HG02973 (cell line): ENCODE data around the gene KLHL14.
"Not testable (repeated sequence)": the region's sequence is repeated elsewhere in the genome, so short reads cannot be mapped to it uniquely, and the experiment has no call there.

ENCODE experiments used
- ATAC-seq: cut with Tn5 transposase; IDR thresholded peaks from one replicate; pipeline ENCODE4 v1.9.1; 2021; ENCODE audit warnings: moderate library complexity; ENCODE audit not compliant: unreplicated experiment

KLHL14 gene, protein sequence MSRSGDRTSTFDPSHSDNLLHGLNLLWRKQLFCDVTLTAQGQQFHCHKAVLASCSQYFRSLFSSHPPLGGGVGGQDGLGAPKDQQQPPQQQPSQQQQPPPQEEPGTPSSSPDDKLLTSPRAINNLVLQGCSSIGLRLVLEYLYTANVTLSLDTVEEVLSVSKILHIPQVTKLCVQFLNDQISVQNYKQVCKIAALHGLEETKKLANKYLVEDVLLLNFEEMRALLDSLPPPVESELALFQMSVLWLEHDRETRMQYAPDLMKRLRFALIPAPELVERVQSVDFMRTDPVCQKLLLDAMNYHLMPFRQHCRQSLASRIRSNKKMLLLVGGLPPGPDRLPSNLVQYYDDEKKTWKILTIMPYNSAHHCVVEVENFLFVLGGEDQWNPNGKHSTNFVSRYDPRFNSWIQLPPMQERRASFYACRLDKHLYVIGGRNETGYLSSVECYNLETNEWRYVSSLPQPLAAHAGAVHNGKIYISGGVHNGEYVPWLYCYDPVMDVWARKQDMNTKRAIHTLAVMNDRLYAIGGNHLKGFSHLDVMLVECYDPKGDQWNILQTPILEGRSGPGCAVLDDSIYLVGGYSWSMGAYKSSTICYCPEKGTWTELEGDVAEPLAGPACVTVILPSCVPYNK

DNA sequence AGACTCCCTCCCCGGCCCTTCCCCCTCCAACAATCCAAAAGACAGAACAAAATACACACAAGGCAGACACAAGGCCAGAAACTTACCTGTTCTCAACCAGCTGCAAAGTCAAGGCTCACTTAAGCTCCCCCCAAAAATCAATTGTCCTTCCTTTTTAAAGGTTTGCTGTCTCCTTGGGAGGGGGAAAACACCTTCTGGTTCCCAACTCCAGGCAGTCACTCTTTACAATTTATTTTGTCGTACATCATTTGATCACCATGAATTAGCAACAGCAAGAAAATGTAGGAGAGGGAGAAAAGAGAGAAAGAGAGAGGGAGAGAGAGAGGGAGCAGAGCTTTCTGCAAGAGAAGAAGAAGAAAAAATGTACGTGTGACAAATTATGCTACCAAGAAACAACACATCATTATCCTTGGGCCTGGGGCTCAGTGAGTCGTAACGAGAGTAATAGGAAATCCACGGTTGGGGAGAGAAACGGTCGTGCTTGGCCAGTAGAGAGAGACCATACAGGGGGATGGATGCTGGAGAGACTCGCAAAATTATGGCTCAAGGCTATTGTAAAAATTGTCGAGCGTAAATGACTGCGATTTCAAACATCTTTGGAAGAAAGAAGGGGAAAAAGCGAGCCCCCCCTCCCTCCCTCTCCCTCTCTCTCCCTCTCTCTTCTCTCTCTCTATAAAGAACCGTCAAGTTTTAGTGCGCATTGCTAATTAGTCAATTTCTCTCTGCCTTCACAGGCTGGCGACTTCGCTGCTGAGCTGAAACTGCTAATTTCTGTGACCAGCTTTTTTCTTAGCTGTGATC, at the start of gene KLHL14:
KLHL14 (minus strand) TSS at position 443 of the 801 bp plus-strand sequence. CDS start 2,432 bp downstream, outside the sequence.
- ATAC-seq = no peak

DNA sequence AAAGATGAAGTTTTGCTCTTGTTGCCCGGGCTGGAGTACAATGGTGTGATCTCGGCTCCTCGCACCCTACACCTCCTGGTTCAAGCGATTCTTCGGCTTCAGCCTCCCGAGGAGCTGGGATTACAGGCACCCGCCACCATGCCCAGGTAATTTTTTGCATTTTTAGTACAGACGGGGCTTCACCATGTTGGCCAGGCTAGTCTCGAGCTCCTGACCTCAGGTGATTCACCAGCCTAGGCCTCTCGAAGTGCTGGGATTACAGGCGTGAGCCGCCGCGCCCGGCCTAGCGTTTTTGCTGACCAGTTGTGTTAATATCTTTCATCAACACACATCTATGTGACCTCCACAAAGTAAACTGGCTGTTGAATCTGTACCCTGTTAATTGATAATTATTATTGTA, 49.4 kb upstream of the KLHL14 start:
- no peak for ATAC-seq

DNA sequence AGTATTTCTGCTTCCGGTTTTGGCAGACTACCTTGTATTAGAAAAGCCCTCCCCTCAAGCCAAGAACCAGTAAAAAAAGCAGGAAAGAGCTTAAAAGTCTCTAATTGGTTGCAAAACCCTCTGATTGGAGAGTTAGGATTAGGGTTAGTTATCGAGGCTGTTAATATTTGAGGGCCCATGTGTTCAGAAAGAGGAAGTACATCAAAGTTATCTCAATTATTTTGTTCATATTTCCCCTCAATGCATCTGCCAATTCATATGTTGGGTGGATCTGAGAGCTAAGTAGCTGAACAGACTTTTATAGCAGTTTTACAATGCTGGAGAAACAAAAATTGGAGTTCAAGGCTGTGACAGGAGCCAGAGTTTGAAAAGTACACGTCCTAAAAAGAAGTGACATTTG, 43.1 kb upstream of the KLHL14 start:
- ATAC-seq = no peak

DNA sequence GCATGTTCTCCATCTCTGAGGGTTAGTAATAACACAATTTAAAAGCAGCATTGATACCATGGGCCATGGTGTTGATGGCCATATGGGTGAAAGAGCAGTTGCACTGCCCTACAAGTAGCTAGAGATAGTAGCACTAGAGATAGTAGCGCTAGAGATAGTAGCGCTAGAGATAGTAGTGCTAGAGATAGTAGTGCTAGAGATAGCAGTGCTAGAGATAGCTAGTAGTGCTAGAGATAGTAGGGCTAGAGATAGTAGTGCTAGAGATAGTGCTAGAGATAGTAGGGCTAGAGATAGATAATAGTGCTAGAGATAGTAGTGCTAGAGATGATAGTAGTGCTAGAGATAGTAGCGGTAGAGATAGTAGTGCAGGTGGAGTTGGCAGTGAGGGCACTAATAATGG, 39.5 kb upstream of the KLHL14 start:
- ATAC-seq = no peak

DNA sequence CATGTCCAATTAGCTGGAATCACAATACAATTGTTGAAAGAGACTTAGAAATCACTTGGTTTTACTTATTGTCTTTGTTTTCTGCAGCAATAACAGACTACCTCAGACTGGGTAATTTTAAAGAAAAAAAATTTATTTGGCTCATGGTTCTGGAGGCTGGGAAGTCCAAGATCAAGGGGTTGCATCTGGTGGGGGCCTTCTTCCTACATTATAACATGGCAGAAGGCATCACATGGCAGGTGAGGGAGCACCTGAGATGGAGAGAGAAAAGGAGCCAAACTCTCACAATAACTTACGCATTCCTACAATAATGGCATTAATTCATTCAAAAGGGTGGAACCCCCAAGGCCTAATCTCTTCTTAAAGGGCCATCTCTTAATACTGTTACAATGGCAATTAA, 37.5 kb upstream of the KLHL14 start:
- no peak for ATAC-seq

DNA sequence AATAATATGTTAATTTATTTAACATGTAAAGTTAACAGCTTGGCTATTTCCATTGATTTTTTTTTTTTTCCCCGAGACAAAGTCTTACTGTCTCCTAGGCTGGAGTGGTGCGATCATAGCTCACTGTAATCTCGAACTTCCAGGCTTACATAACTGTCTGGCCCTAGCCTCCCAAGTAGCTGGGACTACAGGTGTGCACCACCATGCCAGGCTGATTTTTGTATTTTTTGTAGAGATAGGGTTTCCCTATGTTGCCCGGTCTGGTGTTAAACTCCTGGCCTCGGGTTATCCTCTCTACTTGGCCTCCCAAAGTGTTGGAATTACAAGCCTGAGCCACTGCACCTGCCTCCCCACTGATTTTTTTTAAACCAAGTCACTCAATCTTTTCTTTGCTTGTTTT, 32.5 kb upstream of the KLHL14 start:
- ATAC-seq = no peak

DNA sequence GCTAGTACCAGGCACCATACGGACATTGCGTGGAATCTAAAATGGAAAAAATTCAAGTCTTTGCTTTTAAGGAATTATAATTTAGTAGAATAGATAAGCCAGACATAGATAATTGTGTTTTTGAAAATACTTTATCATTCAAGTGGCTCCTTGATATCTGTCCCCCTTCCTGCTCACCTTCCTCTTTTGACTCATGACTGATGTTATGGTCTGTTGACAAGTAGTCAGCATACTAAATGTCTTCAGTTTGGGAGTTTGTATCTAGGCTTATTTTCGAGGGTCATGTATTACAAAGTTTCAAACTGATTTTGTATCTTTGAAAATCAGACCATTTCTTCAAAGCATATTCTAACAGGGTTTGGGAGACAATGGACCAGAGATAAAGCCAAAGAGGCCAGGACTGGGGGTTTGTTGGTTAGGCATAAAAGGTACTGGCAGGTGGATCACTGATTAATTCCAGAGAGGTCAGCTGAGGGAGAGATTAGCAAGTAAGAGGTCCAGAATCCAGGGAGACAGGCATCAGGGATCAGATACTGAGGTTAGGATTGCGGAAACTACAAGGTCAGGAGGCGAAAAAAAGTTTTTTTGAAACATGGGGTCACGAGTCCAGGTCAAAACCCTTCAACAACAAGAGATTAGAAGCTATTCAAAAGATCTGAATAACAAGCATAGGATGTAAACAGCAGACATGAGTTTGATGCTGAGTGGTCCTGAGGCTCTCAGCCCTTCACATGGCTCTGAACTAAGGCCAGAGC, 31.5 kb upstream of the KLHL14 start:
- ATAC-seq = no peak

DNA sequence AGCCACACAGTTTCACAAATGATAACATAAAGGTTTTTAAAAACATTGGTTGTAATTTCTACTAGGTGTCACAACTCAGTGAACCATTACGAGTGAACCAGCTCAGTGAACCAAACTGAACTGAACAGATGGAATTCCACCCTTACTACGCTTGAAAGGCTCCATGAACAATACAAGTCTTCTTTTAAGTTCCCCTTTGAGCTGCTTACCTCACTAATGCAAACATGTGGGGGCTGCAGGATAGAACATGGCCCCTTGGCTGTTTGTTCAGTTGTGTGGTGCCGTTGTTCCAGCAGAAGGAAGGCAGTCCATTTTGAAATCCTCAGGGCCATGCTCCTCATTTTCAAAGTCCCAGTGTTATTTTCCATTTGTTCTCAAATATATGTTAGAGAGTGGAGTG, 30.7 kb upstream of the KLHL14 start:
- ATAC-seq = peak; percentile 93

DNA sequence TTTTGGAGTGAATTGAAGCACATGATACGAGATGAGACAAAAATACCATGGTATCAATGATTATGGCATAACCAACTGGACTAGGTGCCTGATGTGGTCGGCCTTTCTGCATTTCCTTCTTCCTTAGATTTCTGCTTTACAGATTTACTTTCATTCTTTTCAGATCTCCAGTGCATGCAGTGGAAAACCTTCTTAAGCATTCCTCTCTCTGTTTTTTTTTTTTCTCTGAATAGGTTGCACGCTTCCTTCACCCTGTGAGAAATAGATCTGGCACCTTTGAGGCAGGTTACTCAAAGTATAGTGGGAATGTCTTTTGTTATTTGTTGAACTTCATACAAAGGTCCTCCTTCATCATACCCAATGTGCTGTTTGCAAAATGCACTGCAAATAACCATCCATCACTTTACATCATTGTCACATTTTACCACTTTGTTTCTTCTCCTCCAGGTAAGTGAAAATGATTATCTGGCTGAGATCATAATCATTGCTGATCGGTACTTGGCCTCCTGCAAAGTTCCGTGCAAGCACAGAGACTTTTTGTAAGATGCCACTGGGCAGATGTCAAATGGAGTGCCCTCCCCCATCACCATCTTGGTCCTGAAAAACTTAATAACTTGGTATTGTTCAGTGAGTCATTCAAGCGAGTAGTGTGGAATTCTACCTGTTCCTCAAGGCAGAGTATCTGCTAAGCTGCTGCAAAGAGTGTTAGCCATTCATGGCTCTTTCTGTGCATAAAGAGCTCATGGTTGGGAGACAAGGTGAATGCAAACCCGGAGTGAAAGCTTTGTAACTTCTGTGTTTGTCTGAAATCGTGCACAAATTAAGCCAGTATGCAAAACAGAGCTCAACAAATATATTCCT, 30.0 kb upstream of the KLHL14 start:
- ATAC-seq = peak; percentile 40

DNA sequence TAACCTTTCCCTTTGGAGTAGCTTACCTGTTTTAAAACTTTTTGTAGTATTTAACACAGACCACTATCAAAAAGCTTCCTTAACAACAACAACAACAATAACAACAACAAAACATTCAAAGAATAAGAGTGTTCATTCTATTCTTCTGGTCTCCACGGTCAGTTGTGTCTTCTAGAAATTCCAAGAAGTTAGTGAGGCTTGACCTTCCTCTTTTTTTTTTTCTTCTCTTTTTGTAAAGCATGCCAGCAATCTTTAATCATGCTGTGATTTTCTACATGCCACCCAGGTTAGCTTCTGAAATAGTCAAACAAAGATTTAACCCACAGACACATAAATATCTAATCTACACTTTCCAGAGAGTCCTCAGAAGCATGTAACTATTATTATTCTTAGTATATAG, 28.4 kb upstream of the KLHL14 start:
- no peak for ATAC-seq

DNA sequence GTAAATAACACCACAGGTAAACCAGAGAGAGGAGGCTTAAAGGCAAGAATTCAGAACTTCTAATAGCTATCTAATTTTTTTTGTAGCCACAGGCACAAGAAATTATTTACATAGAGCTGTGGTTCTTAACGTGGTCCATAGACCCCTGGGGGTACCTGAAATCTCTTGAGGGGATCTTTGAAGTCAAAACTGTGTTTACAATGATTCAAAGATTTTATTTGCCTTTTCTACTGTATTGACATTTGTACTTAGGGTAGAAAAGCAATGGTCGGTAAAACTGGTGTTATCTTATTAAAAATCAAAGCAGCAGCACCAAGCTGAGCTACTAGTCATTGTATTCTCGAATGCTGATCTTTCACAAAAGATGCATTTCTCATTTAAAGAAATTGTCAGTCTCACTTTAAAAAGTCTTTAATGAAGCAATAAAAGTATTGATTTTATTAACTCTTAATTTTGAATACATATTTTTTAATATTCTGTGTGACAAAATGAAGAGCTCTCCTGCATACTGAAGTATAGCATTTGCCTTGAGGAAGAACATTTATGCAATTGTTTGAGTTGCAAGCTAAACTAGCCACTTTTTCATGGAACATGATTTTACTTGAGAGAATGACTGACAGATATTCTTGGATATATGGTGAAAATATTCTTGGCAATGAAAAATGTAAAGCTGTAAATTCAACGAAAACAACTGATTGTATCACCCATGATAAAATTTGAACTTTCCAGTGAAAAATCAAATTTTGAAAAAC, 25.6 kb upstream of the KLHL14 start:
- ATAC-seq = no peak

DNA sequence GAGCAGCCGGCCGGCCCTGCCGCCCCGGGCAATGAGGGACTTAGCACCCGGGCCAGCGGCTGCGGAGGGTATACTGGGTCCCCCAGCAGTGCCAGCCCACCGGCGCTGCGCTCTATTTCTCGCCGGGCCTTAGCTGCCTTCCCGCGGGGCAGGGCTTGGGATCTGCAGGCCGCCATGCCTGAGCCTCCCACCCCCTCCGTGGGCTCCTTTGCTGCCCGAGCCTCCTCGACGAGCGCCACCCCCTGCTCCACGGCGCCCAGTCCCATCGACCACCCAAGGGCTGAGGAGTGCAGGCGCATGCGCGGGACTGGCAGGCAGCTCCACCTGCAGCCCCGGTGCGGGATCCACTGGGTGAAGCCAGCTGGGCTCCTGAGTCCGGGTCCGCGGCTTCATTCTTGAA, 21.8 kb upstream of the KLHL14 start:
- not testable (repeated sequence) for ATAC-seq

DNA sequence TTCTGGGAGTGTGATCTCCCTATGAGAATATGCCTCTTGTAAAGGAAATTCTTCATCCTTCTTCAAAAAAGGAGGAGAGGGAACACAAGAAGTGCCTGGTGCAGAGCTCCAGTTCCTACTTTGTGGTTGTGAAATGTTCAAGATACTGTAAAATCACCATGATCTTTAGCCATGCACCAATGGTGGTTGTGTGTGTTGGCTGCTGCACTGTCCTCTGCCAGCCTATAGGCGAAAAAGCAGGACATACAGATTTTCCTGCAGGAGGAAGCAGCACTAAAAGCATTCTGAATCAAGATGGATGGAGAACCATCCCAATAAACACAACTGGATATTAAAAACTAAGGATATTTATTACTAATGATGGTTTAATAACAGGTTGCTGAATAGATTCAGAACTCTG, 6.2 kb upstream of the KLHL14 start:
- ATAC-seq = no peak

DNA sequence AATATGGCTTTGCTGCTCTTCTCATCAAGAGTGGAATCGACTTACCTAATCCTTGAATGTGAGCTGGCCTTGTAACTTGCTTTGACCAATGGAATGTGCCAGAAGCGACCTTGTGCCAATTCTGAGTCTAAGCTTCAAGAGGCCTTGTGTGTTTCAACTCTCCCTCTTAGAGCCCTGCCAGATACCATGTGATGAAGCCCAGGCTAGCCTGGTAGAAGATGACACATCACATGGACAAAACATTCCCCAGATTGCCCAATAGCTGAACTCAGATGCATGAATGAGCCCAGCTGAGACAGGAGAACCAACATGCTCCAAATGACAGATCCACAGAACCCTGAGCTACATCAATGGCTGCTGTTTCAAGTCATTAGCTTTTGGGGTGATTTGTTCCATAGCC, 4.2 kb upstream of the KLHL14 start:
- ATAC-seq = no peak

DNA sequence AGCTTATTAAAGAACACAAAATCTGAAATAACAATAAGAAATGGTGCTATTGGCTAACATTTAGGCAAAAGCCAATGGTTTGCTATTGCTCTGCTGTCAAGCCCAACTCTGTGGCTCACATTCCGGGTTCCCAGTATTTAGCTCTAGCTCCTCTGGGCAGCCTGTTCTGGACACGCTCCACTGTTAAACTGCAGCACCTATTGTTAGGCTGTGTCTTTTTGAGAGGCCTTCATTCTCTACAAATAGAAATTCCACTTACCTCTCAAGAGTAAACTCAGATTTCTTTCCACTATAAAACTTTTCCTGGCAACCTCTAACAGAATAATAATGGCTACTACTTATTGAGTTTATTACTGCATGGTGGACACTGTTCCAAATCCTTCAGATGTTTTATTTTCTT, 3.7 kb upstream of the KLHL14 start:
- ATAC-seq = no peak

DNA sequence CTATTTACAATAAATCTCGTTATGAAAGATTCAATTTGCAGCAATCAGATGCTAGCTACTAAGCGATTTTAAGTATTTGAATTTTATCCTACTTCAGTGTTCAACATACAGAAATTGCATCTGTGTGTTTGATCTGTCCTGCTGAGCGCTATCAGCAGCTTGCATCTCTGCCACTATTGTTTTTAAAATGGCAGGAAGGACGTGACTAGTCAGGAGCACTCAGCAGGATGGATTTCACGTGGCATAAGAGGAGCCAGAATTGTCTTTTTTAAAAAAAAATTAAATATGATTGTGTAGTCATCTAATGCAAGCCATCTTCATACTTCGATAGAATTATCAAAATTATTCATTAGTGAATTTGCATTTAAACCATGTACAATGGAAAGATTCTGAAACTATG, 2.8 kb upstream of the KLHL14 start:
- ATAC-seq = no peak

DNA sequence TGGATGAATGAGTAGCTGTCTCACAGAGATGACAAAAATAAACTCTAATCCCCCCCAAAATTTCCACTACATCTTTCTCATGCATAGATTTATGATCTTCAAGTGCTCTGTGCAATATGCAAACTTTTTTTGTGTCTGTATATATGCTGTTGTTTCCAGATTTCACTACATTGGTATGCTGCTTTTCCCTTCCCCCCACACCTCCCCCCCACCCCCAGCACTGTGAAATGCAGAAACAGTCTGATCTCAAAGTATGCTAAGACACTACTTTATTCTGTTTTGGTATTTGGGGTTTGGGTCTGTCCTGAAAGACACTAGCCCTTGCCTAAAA, 524 bp upstream of the KLHL14 start:
- ATAC-seq = no peak

DNA sequence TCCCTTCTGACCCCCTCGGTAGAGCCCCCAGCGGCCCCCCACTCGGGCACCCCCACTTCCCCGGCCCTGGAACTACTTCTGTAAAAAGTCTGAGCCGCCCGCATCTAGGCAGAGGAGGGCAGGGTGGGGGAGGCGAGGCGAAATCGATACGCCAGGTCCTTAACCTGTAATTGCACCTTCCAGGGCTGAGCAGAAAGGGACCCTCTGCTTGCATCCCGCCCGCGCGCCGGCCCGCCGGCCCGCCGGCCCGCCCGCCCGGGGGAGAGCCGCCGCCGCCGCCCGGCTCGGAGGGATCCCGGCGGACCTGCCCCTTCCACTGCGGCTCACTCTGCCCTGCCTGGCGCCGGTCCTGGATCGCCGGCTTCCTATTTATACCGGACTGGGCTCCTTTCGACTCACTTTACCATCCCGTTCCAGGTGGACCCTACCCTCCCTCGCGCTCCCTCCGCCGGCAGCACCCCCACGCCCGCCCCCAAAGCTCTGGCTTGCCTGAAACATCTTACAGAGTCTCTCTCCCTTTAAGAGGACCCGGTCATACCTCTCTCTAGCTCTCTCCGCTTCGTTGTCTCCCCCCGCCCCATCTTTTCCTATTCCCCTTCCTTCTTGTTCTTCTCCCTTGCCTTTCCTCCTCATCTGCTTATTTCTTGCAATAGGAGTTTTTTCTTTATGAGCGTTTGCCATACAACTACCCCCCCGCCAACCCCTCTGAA, 797 bp downstream of the KLHL14 start:
- no peak for ATAC-seq

DNA sequence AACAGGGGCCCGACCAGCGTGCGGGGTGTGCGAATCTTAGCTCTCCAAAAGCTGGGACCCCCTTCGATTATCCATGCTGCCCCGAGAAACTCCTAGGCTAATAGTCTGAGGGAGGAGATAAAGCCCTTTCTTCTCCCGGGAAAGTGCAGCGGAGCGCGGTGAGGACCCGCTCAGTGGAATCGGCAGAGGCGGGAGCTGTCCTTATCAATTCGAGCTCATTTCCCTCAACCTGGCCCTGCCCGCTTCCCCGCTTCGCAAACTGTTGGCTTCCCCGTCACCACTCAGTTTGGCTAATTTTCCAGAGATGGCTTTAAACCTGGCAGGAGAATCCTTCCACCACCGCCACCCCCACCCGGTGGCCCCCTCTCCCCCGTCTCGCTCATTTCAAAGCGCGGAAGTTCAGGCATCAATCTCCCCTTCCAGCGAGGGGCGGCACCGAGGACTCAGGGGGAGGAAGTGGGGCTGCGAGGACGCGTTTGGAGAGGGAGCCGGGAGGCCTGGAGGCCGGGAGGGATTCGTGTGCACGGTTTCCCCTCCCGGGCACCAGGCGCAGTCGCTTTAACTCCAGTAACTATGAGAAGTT, 1.6 kb downstream of the KLHL14 start:
- no peak for ATAC-seq
